Osteocyte (in vitro differentiated cells): ENCODE results near the gene SORL1. TPM values are rescaled to one million over a fixed set of nuclear protein-coding genes. Genes with fewer than 3 reads are reported as not detected.

Experiments used
- DNase-seq: peaks from one replicate; pipeline ENCODE4 v3.0.0; 2021; ENCODE audit warnings: mixed read lengths; ENCODE audit not compliant: unreplicated experiment; ENCODE audit errors: extremely low spot score
- H3K27ac Mint-ChIP-seq: one replicate; pipeline ENCODE4 v1.8.0; 2021; ENCODE audit warnings: mild to moderate bottlenecking, mixed read lengths; ENCODE audit not compliant: unreplicated experiment
- H3K27me3 Mint-ChIP-seq: one replicate; pipeline ENCODE4 v1.8.0; 2021; ENCODE audit warnings: mixed read lengths; ENCODE audit not compliant: unreplicated experiment
- H3K36me3 Mint-ChIP-seq: one replicate; pipeline ENCODE4 v1.8.0; 2021; ENCODE audit warnings: mixed read lengths; ENCODE audit not compliant: unreplicated experiment
- H3K4me1 Mint-ChIP-seq: one replicate; pipeline ENCODE4 v1.8.0; 2021; ENCODE audit warnings: mixed read lengths; ENCODE audit not compliant: unreplicated experiment
- H3K4me3 Mint-ChIP-seq: one replicate; pipeline ENCODE4 v1.8.0; 2021; ENCODE audit warnings: mild to moderate bottlenecking, moderate library complexity, mixed read lengths; ENCODE audit not compliant: unreplicated experiment
- H3K9me3 Mint-ChIP-seq: one replicate; pipeline ENCODE4 v1.8.0; 2021; ENCODE audit warnings: mixed read lengths; ENCODE audit not compliant: unreplicated experiment
- CTCF ChIP-seq: fragments of 200-600 bp; sonication (generic); IDR thresholded peaks from 2 replicates; pipeline ENCODE4 v1.5.0; 2021; ENCODE audit warnings: antibody characterized with exemption, mild to moderate bottlenecking, moderate library complexity
- total RNA-seq: library from RNA; stranded (reverse); gene quantifications from 2 replicates; pipeline ENCODE4 v1.2.1, GENCODE V29; 2021

The SORL1 gene
- total RNA-seq, 1 donor from 2014 or later = 3.1 TPM

- Mint-ChIP-seq H3K27ac (no peak overlapping the region), H3K9me3 (peaks cover 10% of the 10 kb centered on the region), H3K4me1 (no peaks in the 10 kb centered on the region), H3K27me3 (peaks cover 64% of the 10 kb centered on the region), H3K36me3 (no peaks in the 10 kb centered on the region), H3K4me3 (no peak overlapping the region)
- TF ChIP-seq CTCF = no peak
- DNase-seq = peak; percentile 23
Measured at GRCh38 chr11:121576531-121576930, 124.4 kb downstream of the SORL1 start.

- no peak for DNase-seq
- H3K27ac Mint-ChIP-seq = no peak overlapping the region
- H3K4me1 Mint-ChIP-seq = no peaks in the 10 kb centered on the region
- H3K4me3 Mint-ChIP-seq = no peak overlapping the region
- no peaks in the 10 kb centered on the region for H3K36me3 Mint-ChIP-seq
- H3K27me3 Mint-ChIP-seq = peaks cover 62% of the 10 kb centered on the region
- no peak for TF ChIP-seq CTCF
- peaks cover 10% of the 10 kb centered on the region for H3K9me3 Mint-ChIP-seq
Measured at GRCh38 chr11:121577106-121577848, 125.2 kb downstream of the SORL1 start.

DNA sequence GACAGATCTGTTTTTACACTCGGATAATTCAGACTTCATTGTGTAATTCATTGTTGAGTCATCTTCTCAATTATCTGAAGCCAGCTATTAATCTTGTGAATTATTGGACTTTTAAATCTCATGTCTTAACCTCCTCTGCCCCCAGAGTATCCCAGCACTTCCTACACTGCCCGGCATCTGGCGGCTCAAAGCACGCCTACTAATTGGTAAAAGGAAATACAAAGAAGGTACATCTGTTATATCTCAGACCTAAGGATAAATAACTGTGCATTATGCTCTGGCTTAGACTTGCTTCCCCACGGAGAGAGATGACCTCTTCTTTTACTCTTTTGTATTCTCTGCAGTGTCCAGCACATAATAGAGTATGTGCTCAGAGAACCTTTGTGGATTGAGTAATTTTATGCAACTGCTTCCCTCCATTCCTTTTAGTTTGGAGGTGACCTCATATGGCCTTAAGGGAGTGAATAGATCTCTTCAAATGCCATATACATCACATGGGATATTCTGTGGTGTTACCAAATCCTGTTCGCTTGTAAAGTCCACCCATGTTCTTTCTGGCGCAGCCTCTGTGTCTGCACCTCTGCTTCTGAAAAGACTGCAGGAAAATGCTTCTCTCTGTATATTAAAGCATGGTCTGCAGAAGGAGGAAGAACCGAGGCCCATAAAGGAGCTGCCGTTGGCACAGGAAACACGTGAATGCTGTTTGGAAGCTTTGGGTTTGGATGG is 126.3 kb downstream of the SORL1 start:
- Mint-ChIP-seq H3K4me3 (no peak overlapping the region), H3K4me1 (no peaks in the 10 kb centered on the region), H3K27me3 (peaks cover 60% of the 10 kb centered on the region), H3K36me3 (no peaks in the 10 kb centered on the region), H3K27ac (no peak overlapping the region), H3K9me3 (peaks cover 10% of the 10 kb centered on the region)
- no peak for DNase-seq
- no peak for TF ChIP-seq CTCF

- Mint-ChIP-seq H3K36me3 (no peaks in the 10 kb centered on the region), H3K27me3 (peaks cover 56% of the 10 kb centered on the region), H3K27ac (no peak overlapping the region), H3K9me3 (peaks cover 10% of the 10 kb centered on the region), H3K4me3 (no peak overlapping the region), H3K4me1 (no peaks in the 10 kb centered on the region)
- no peak for DNase-seq
- TF ChIP-seq CTCF = no peak
Measured at GRCh38 chr11:121580154-121580553, 128.0 kb downstream of the SORL1 start.

- H3K36me3 Mint-ChIP-seq = no peaks in the 10 kb centered on the region
- peaks cover 47% of the 10 kb centered on the region for H3K27me3 Mint-ChIP-seq
- H3K9me3 Mint-ChIP-seq = peaks cover 10% of the 10 kb centered on the region
- H3K27ac Mint-ChIP-seq = no peak overlapping the region
- DNase-seq = no peak
- TF ChIP-seq CTCF = no peak
- H3K4me1 Mint-ChIP-seq = no peaks in the 10 kb centered on the region
- H3K4me3 Mint-ChIP-seq = no peak overlapping the region
Measured at GRCh38 chr11:121581607-121582006, 129.5 kb downstream of the SORL1 start.
